Measurements from ENCODE around the gene ZNF667.

The ZNF667 gene

GRCh38 chr19:56525214-56525860 is 48.2 kb upstream of the ZNF667 start:
- Histone ChIP-seq H3K27ac (ENCODE audit: extremely low read depth, low read depth, low read length) (no peak overlapping the region), H3K4me1 (ENCODE audit: control insufficient read depth, insufficient read depth, low read length) (no peaks in the 10 kb centered on the region), H3K9me3 (ENCODE audit: control insufficient read depth, insufficient read depth, low read depth, low read length) (peaks cover 8% of the 10 kb centered on the region), H3K4me3 (ENCODE audit: low read depth, low read length) (no peak overlapping the region), H3K36me3 (ENCODE audit: control insufficient read depth in 2 of 2, insufficient read depth in 1 of 2, low read length in 2 of 2) (peaks cover 0 to under 1% of the 10 kb centered on the region in 2 experiments; a peak in 1 of 3 replicates)
- TF ChIP-seq ZNF114 (tag by site-specific recombination; IDR thresholded peaks at IDR 0.05) (no peak), ZNF398 (tag by site-specific recombination; IDR thresholded peaks at IDR 0.05) (no peak), ZIC2 (tag by site-specific recombination; IDR thresholded peaks at IDR 0.05) (no peak), ZNF274 (IDR thresholded peaks at IDR 0.05; ENCODE audit: low read length) (peak; percentile 76), ZNF274 (tag by site-specific recombination; IDR thresholded peaks at IDR 0.05; ENCODE audit: borderline replicate concordance) (peak; percentile 88), SETDB1 (IDR thresholded peaks at IDR 0.05; ENCODE audit: insufficient read length, low read length) (peak; percentile 99), ZNF768 (tag by site-specific recombination; IDR thresholded peaks at IDR 0.05) (no peak), TRIM28 (IDR thresholded peaks at IDR 0.05; ENCODE audit: borderline replicate concordance, low read length) (peak; percentile 98), EGR2 (tag by site-specific recombination; IDR thresholded peaks at IDR 0.05; ENCODE audit: low read depth) (no peak)
- ChIA-PET CTCF (no interaction called here), POLR2A (no interaction called here)

GRCh38 chr19:56508290-56508778 is 31.2 kb upstream of the ZNF667 start:
- Histone ChIP-seq H3K4me1 (ENCODE audit: control insufficient read depth, insufficient read depth, low read length) (no peaks in the 10 kb centered on the region), H3K4me3 (ENCODE audit: low read depth, low read length) (peak overlapping the region; percentile 71), H3K9me3 (ENCODE audit: control insufficient read depth, insufficient read depth, low read depth, low read length) (peaks cover 3% of the 10 kb centered on the region), H3K36me3 (ENCODE audit: control insufficient read depth in 2 of 2, insufficient read depth in 1 of 2, low read length in 2 of 2) (peaks cover 0 to 6% of the 10 kb centered on the region in 2 experiments; a peak in 1 of 3 replicates), H3K27ac (ENCODE audit: extremely low read depth, low read depth, low read length) (no peak overlapping the region)
- POLR2A ChIA-PET, result no interaction called here
- CTCF ChIA-PET, result interaction anchor here (0.7 kb wide), 1 partner anchor 436 kb away, joined by 3 read pairs; no protein-coding TSS in a partner anchor
- 0 out of 2 replicates have a peak, but pooled peaks have one; percentile 3 for TF ChIP-seq ZNF175 (tag by site-specific recombination; IDR thresholded peaks at IDR 0.05)
- no peak for TF ChIP-seq ZNF302 (tag by site-specific recombination; IDR thresholded peaks at IDR 0.05; ENCODE audit: low read depth)
- no peak; the same call in 1 of the 2 replicates for TF ChIP-seq ZNF121 (tag by site-specific recombination; IDR thresholded peaks at IDR 0.05)
- no peak for TF ChIP-seq ZFP3 (tag by site-specific recombination; IDR thresholded peaks at IDR 0.05; ENCODE audit: low read depth)
- no peak for TF ChIP-seq GLI2 (tag by site-specific recombination; IDR thresholded peaks at IDR 0.05; ENCODE audit: borderline replicate concordance, low read depth)
- no peak for TF ChIP-seq ZNF26 (tag by site-specific recombination; IDR thresholded peaks at IDR 0.05)
- peak; percentile 71 for TF ChIP-seq PRDM1 (tag by site-specific recombination; IDR thresholded peaks at IDR 0.05)
- no peak for TF ChIP-seq OVOL3 (tag by site-specific recombination; IDR thresholded peaks at IDR 0.05)
- no peak for TF ChIP-seq ZFP41 (tag by site-specific recombination; IDR thresholded peaks at IDR 0.05; ENCODE audit: borderline replicate concordance)
- no peak for TF ChIP-seq ZNF449 (tag by site-specific recombination; IDR thresholded peaks at IDR 0.05)
- TF ChIP-seq ZNF391 (tag by site-specific recombination; IDR thresholded peaks at IDR 0.05; ENCODE audit: borderline replicate concordance, low read depth), result no peak
- TF ChIP-seq MYNN (tag by site-specific recombination; IDR thresholded peaks at IDR 0.05; ENCODE audit: borderline replicate concordance), result no peak
- no peak; the same call in 1 of the 2 replicates for TF ChIP-seq ZBTB11 (tag by site-specific recombination; conservative IDR thresholded peaks at IDR 0.05; ENCODE audit: low read depth)
- no peak for TF ChIP-seq ZNF138 (tag by site-specific recombination; IDR thresholded peaks at IDR 0.05; ENCODE audit: borderline replicate concordance)
- 0 out of 2 replicates have a peak, but pooled peaks have one; percentile 13 for TF ChIP-seq ZNF501 (tag by site-specific recombination; IDR thresholded peaks at IDR 0.05)
- TF ChIP-seq CTCF (tag by site-specific recombination; IDR thresholded peaks at IDR 0.05), result no peak

Measured in HEK293 (cell line).